Keratinocyte (primary cell): ENCODE results near the gene VPS35. TPM values are rescaled to one million over a fixed set of nuclear protein-coding genes. Genes with fewer than 3 reads are reported as not detected.

Experiments
- DNase-seq: peaks from one replicate; pipeline ENCODE4 v3.0.0-alpha.2; 2011; ENCODE audit warnings: low read depth, missing footprints, low spot score
- FAIRE-seq: peaks from 2 replicates; lab custom pipeline; 2011; peaks lifted over from hg19 to GRCh38; lab: Jason Lieb, UNC
- H2AFZ ChIP-seq: 2 replicates; pipeline ENCODE4 v1.6.0; 2012; ENCODE audit warnings: low read length, control low read depth, inconsistent platforms; ENCODE audit not compliant: control insufficient read depth
- H3K27ac ChIP-seq: 2 replicates; pipeline ENCODE4 v1.5.1; 2011; ENCODE audit warnings: low read length; ENCODE audit not compliant: control insufficient read depth, insufficient read depth
- H3K27me3 ChIP-seq: 3 replicates; pipeline ENCODE4 v1.6.0; 2011; ENCODE audit warnings: low read length; ENCODE audit not compliant: control insufficient read depth, insufficient read depth; ENCODE audit errors: extremely low read depth
- H3K36me3 ChIP-seq, 2 experiments: 2 replicates in 1 of 2; 3 replicates in 1 of 2; pipeline ENCODE4 v1.5.1; 2011; ENCODE audit warnings: low read length in 2 of 2, mild to moderate bottlenecking in 1 of 2; ENCODE audit not compliant: control insufficient read depth in 2 of 2, insufficient read depth in 2 of 2; ENCODE audit errors: extremely low read depth in 1 of 2
- H3K4me1 ChIP-seq: 3 replicates; pipeline ENCODE4 v1.5.1; 2011; ENCODE audit warnings: low read length; ENCODE audit not compliant: control insufficient read depth, insufficient read depth; ENCODE audit errors: extremely low read depth
- H3K4me2 ChIP-seq: 3 replicates; pipeline ENCODE4 v1.6.0; 2011; ENCODE audit warnings: low read depth, low read length; ENCODE audit not compliant: control insufficient read depth, insufficient read depth; ENCODE audit errors: extremely low read depth
- H3K4me3 ChIP-seq, 3 experiments: fragments of 200-600 bp in 1 of 3; sonication (generic) in 1 of 3; 2 replicates in 2 of 3; 3 replicates in 1 of 3; pipeline ENCODE4 v1.5.1; 2011 to 2016; ENCODE audit warnings: low read length in 3 of 3, mild to moderate bottlenecking in 3 of 3, control low read depth in 2 of 3, inconsistent platforms in 1 of 3, low read depth in 1 of 3, mixed read lengths in 1 of 3, mixed run types in 1 of 3, moderate library complexity in 1 of 3; ENCODE audit not compliant: control insufficient read depth in 2 of 3, insufficient read depth in 2 of 3; ENCODE audit errors: extremely low read depth in 1 of 3
- H3K79me2 ChIP-seq: 2 replicates; pipeline ENCODE4 v1.6.0; 2012; ENCODE audit warnings: low read length; ENCODE audit not compliant: control insufficient read depth, insufficient read depth
- H3K9ac ChIP-seq: 3 replicates; pipeline ENCODE4 v1.6.0; 2011; ENCODE audit warnings: low read length; ENCODE audit not compliant: control insufficient read depth, insufficient read depth; ENCODE audit errors: extremely low read depth
- H3K9me1 ChIP-seq: 3 replicates; pipeline ENCODE4 v1.6.0; 2011; ENCODE audit warnings: low read length; ENCODE audit not compliant: control insufficient read depth, insufficient read depth; ENCODE audit errors: extremely low read depth
- H3K9me3 ChIP-seq: 2 replicates; pipeline ENCODE4 v1.5.1; 2012; ENCODE audit warnings: low read depth, low read length; ENCODE audit not compliant: control insufficient read depth
- H4K20me1 ChIP-seq: 3 replicates; pipeline ENCODE4 v1.6.0; 2011; ENCODE audit warnings: low read length; ENCODE audit not compliant: control insufficient read depth, insufficient read depth; ENCODE audit errors: extremely low read depth
- EZH2 ChIP-seq: IDR thresholded peaks from one replicate; pipeline ENCODE4 v1.6.1; 2012; ENCODE audit warnings: inconsistent platforms, mild to moderate bottlenecking, low read length, moderate library complexity
- dilution Hi-C: fragments of 300-500 bp; cut with MboI; formaldehyde crosslinking; loops from one replicate; pipeline ENCODE4 v1.7.0; 2020; ENCODE audit warnings: low sequenced_read_pairs; ENCODE audit not compliant: extremely low pct_ligation_motif_present
- polyA plus RNA-seq, 5 experiments: library from polyadenylated mRNA; depleted of rRNA in 3 of 5; stranded (reverse) in 3 of 5; stranded (forward) in 1 of 5; unstranded in 1 of 5; fragments of >200 nt; gene quantifications; 1 replicate in 1 of 5; 2 replicates in 3 of 5; 3 replicates in 1 of 5; pipeline versions ENCODE4 v1.2.1 to v1.2.3, GENCODE V29; 2011 to 2012; ENCODE audit warnings: missing spikeins in 2 of 5, low read depth in 1 of 5, low replicate concordance in 1 of 5
- TF ChIP-seq, protein P1 (sequence below), 3 experiments: IDR thresholded peaks in 1 of 3; conservative IDR thresholded peaks in 1 of 3; optimal IDR thresholded peaks in 1 of 3; 2 replicates in 2 of 3; 3 replicates in 1 of 3; pipeline versions ENCODE3 to v1.5.1; 2011; ENCODE audit warnings: low read length in 3 of 3, mild to moderate bottlenecking in 3 of 3, moderate library complexity in 2 of 3, control low read depth in 1 of 3, inconsistent platforms in 1 of 3; ENCODE audit not compliant: insufficient read depth in 2 of 3; ENCODE audit errors: extremely low read depth in 1 of 3

Gene VPS35
- polyA plus RNA-seq, 1 donor (not counting 4 experiments of a cell fraction or from before 2014, with no cell fraction given) = 87.3 TPM

- no peak overlapping the region for H3K27ac ChIP-seq
- no peaks in the 10 kb centered on the region for H3K27me3 ChIP-seq
- dilution Hi-C loops = no loop called here
- no peaks in the 10 kb centered on the region for H4K20me1 ChIP-seq
- no peaks in the 10 kb centered on the region for H3K9me3 ChIP-seq
- no peaks in the 10 kb centered on the region for H3K9me1 ChIP-seq
- TF ChIP-seq, protein P1, sequence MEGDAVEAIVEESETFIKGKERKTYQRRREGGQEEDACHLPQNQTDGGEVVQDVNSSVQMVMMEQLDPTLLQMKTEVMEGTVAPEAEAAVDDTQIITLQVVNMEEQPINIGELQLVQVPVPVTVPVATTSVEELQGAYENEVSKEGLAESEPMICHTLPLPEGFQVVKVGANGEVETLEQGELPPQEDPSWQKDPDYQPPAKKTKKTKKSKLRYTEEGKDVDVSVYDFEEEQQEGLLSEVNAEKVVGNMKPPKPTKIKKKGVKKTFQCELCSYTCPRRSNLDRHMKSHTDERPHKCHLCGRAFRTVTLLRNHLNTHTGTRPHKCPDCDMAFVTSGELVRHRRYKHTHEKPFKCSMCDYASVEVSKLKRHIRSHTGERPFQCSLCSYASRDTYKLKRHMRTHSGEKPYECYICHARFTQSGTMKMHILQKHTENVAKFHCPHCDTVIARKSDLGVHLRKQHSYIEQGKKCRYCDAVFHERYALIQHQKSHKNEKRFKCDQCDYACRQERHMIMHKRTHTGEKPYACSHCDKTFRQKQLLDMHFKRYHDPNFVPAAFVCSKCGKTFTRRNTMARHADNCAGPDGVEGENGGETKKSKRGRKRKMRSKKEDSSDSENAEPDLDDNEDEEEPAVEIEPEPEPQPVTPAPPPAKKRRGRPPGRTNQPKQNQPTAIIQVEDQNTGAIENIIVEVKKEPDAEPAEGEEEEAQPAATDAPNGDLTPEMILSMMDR (optimal IDR thresholded peaks at IDR 0.05 in 1 of 3, IDR thresholded peaks at IDR 0.05 in 1 of 3, conservative IDR thresholded peaks at IDR 0.05 in 1 of 3; ENCODE audit: extremely low read depth in 1 of 3, insufficient read depth in 2 of 3, low read length in 3 of 3) = no peak
- no peak for TF ChIP-seq EZH2
- FAIRE-seq (no peak), DNase-seq (no peak)
- peaks cover 2 to 9% of the 10 kb centered on the region in 2 experiments for H3K36me3 ChIP-seq
- H3K4me1 ChIP-seq = peaks cover 8% of the 10 kb centered on the region
- no peak overlapping the region for H3K4me2 ChIP-seq
- H3K4me3 ChIP-seq = no peak overlapping the region
- no peak overlapping the region for H2AFZ ChIP-seq
- H3K9ac ChIP-seq = no peak overlapping the region
- peaks cover 14% of the 10 kb centered on the region for H3K79me2 ChIP-seq
Observed at GRCh38 chr16:46695937-46696336, 7.0 kb upstream of the VPS35 start.

- no peak overlapping the region for H3K4me3 ChIP-seq
- H3K4me2 ChIP-seq = no peak overlapping the region
- H2AFZ ChIP-seq = no peak overlapping the region
- peaks cover 4% of the 10 kb centered on the region for H4K20me1 ChIP-seq
- no peak for FAIRE-seq
- TF ChIP-seq EZH2 = no peak
- TF ChIP-seq, protein P1 (optimal IDR thresholded peaks at IDR 0.05 in 1 of 3, IDR thresholded peaks at IDR 0.05 in 1 of 3, conservative IDR thresholded peaks at IDR 0.05 in 1 of 3; ENCODE audit: extremely low read depth in 1 of 3, insufficient read depth in 2 of 3, low read length in 3 of 3) = no peak
- no peak overlapping the region for H3K9ac ChIP-seq
- peaks cover 2 to 9% of the 10 kb centered on the region in 2 experiments for H3K36me3 ChIP-seq
- DNase-seq = no peak
- no peaks in the 10 kb centered on the region for H3K9me3 ChIP-seq
- no peaks in the 10 kb centered on the region for H3K9me1 ChIP-seq
- H3K27me3 ChIP-seq = no peaks in the 10 kb centered on the region
- H3K79me2 ChIP-seq = peaks cover 28% of the 10 kb centered on the region
- no peak overlapping the region for H3K27ac ChIP-seq
- peaks cover 16% of the 10 kb centered on the region for H3K4me1 ChIP-seq
- dilution Hi-C loops = no loop called here
Observed at GRCh38 chr16:46693598-46693997, 4.6 kb upstream of the VPS35 start.
